Activated CD4-positive, alpha-beta T cell treated with anti-CD3 and anti-CD28 coated beads, Interleukin-2, amount 50 U/mL, for 1 hour (primary cell): ENCODE data around the gene RFPL4A.
"Not testable (repeated sequence)": the region's sequence is repeated elsewhere in the genome, so short reads cannot be mapped to it uniquely, and the experiment has no call there.

Experiments
- DNase-seq: peaks from one replicate; pipeline ENCODE4 v3.0.0-alpha.2; 2020

The RFPL4A gene

GRCh38 chr19:55758797-55759196 lies at the start of gene RFPL4A:
Gene RFPL4A, plus strand, starts transcription at chr19:55759097. Its CDS starts 2,704 bp downstream, at chr19:55761801.
- not testable (repeated sequence) for DNase-seq

- no peak for DNase-seq
Observed at GRCh38 chr19:55711719-55712118, 47.2 kb upstream of the RFPL4A start.

GRCh38 chr19:55712804-55713631 lies 45.9 kb upstream of the RFPL4A start:
- no peak for DNase-seq

- DNase-seq: no peak
Observed at GRCh38 chr19:55716531-55716930, 42.4 kb upstream of the RFPL4A start.

- DNase-seq: no peak
Observed at GRCh38 chr19:55717251-55717650, 41.6 kb upstream of the RFPL4A start.

- not testable (repeated sequence) for DNase-seq
Observed at GRCh38 chr19:55717879-55718711, 40.8 kb upstream of the RFPL4A start.

GRCh38 chr19:55720214-55720746 lies 38.6 kb upstream of the RFPL4A start:
- no peak for DNase-seq

- DNase-seq: no peak
Observed at GRCh38 chr19:55720801-55721200, 38.1 kb upstream of the RFPL4A start.

GRCh38 chr19:55723491-55723890 lies 35.4 kb upstream of the RFPL4A start:
- DNase-seq: no peak

- DNase-seq: not testable (repeated sequence)
Observed at GRCh38 chr19:55730378-55730777, 28.5 kb upstream of the RFPL4A start.

GRCh38 chr19:55738302-55738701 lies 20.6 kb upstream of the RFPL4A start, which contains the start of gene NLRP9:
Gene NLRP9, minus strand, starts transcription at chr19:55738402. Its CDS starts 28 bp downstream, at chr19:55738374.
- no peak for DNase-seq

GRCh38 chr19:55750715-55751114 lies 8.2 kb upstream of the RFPL4A start:
- DNase-seq: no peak

- DNase-seq: no peak
Observed at GRCh38 chr19:55753401-55753800, 5.5 kb upstream of the RFPL4A start.

GRCh38 chr19:55756808-55757207 lies 2.1 kb upstream of the RFPL4A start:
- DNase-seq: not testable (repeated sequence)

- DNase-seq: no peak
Observed at GRCh38 chr19:55766466-55766865, 7.6 kb downstream of the RFPL4A start.

GRCh38 chr19:55768818-55769217 lies 9.9 kb downstream of the RFPL4A start, which contains the start of gene RFPL4AL1:
Gene RFPL4AL1, plus strand, starts transcription at chr19:55769118. Its CDS starts 2,687 bp downstream, at chr19:55771805.
- DNase-seq: not testable (repeated sequence)

GRCh38 chr19:55769632-55770031 lies 10.7 kb downstream of the RFPL4A start:
- DNase-seq: not testable (repeated sequence)

- no peak for DNase-seq
Observed at GRCh38 chr19:55777528-55777927, 18.6 kb downstream of the RFPL4A start.

GRCh38 chr19:55778331-55778730 lies 19.4 kb downstream of the RFPL4A start:
- DNase-seq: no peak

GRCh38 chr19:55781112-55781511 lies 22.2 kb downstream of the RFPL4A start:
- no peak for DNase-seq

GRCh38 chr19:55795021-55795420 lies 36.1 kb downstream of the RFPL4A start:
- no peak for DNase-seq

- DNase-seq: no peak
Observed at GRCh38 chr19:55801416-55801815, 42.5 kb downstream of the RFPL4A start.

GRCh38 chr19:55802281-55802680 lies 43.4 kb downstream of the RFPL4A start:
- no peak for DNase-seq
